IMR-90 (cell line): Measurements from ENCODE around the gene MAPK11. TPM values are rescaled to one million over a fixed set of nuclear protein-coding genes. Genes with fewer than 3 reads are reported as not detected.

Experiments used
- ATAC-seq: fragments of 200-7000 bp; cut with Tn5 transposase; 2 replicates; pipeline ENCODE4 v1.9.1; 2020; ENCODE audit warnings: low read depth, mild to moderate bottlenecking, moderate library complexity
- BruUV-seq: library from RNA; stranded (reverse); fragments of 400-500 nt; replicated peaks from 2 replicates; lab custom pipeline; 2021; lab: Mats Ljungman, UMichigan
- CTCF ChIA-PET: fragments of 300-600 bp; formaldehyde crosslinking; extraction: SDS; loops from one replicate; lab custom pipeline; 2021; ENCODE audit warnings: antibody characterized with exemption; lab: Yijun Ruan, JAX
- POLR2A ChIA-PET: fragments of 300-600 bp; sonication (Branson Sonifier 250); formaldehyde crosslinking; loops from one replicate; lab custom pipeline; 2022; ENCODE audit warnings: antibody characterized with exemption; ENCODE audit not compliant: unreplicated experiment; lab: Charles Lee
- DNase-seq: peaks from one replicate; pipeline ENCODE4 v3.0.0; 2013
- H2AFZ ChIP-seq: replicated peaks from 2 replicates; pipeline ENCODE3; 2013; ENCODE audit warnings: low read length, mild to moderate bottlenecking; ENCODE audit not compliant: poor library complexity
- H2AK5ac ChIP-seq: 2 replicates; pipeline ENCODE4 v1.6.1; 2013; ENCODE audit warnings: low read depth, low read length, inconsistent platforms
- H2AK9ac ChIP-seq: replicated peaks from 2 replicates; pipeline ENCODE3; 2013; ENCODE audit warnings: mild to moderate bottlenecking, low read depth, low read length, moderate library complexity; ENCODE audit not compliant: poor library complexity
- H2BK120ac ChIP-seq: 2 replicates; pipeline ENCODE4 v1.6.1; 2013; ENCODE audit warnings: low read depth, low read length, inconsistent platforms
- H2BK15ac ChIP-seq: 3 replicates; pipeline ENCODE4 v1.6.1; 2013; ENCODE audit warnings: low read depth, low read length, inconsistent platforms
- H2BK20ac ChIP-seq: 2 replicates; pipeline ENCODE4 v1.6.1; 2013; ENCODE audit warnings: low read depth, mild to moderate bottlenecking, inconsistent platforms, low read length, moderate library complexity
- H2BK5ac ChIP-seq: 2 replicates; pipeline ENCODE4 v1.6.1; 2013; ENCODE audit warnings: mild to moderate bottlenecking, low read depth, low read length, inconsistent platforms; ENCODE audit not compliant: poor library complexity, severe bottlenecking
- H3K14ac ChIP-seq: replicated peaks from 2 replicates; pipeline ENCODE4 v1.6.1; 2013; ENCODE audit warnings: low read depth, low read length, inconsistent platforms
- H3K18ac ChIP-seq: 2 replicates; pipeline ENCODE4 v1.6.1; 2013; ENCODE audit warnings: low read depth, low read length, control low read depth
- H3K23ac ChIP-seq: 2 replicates; pipeline ENCODE4 v1.6.1; 2013; ENCODE audit warnings: low read depth, low read length, inconsistent platforms
- H3K27ac ChIP-seq: 2 replicates; pipeline ENCODE4 v1.5.1; 2013; ENCODE audit warnings: mild to moderate bottlenecking, control low read depth, low read length; ENCODE audit not compliant: insufficient read depth
- H3K27me3 ChIP-seq: 2 replicates; pipeline ENCODE4 v1.6.1; 2013; ENCODE audit warnings: low read length; ENCODE audit not compliant: control insufficient read depth, insufficient read depth
- H3K36me3 ChIP-seq: 2 replicates; pipeline ENCODE4 v1.6.1; 2013; ENCODE audit warnings: low read length, mixed read lengths; ENCODE audit not compliant: control insufficient read depth, insufficient read depth
- H3K4ac ChIP-seq: 2 replicates; pipeline ENCODE4 v1.6.1; 2013; ENCODE audit warnings: low read depth, low read length, inconsistent platforms
- H3K4me1 ChIP-seq: 2 replicates; pipeline ENCODE4 v1.6.1; 2013; ENCODE audit warnings: low read length, mixed read lengths; ENCODE audit not compliant: control insufficient read depth, insufficient read depth
- H3K4me2 ChIP-seq: 2 replicates; pipeline ENCODE4 v1.6.1; 2013; ENCODE audit warnings: low read depth, mild to moderate bottlenecking, control low read depth, low read length, moderate library complexity
- H3K4me3 ChIP-seq: 2 replicates; pipeline ENCODE4 v1.5.1; 2013; ENCODE audit warnings: low read depth, mild to moderate bottlenecking, control low read depth, low read length, moderate library complexity; ENCODE audit not compliant: insufficient read depth
- H3K56ac ChIP-seq: 2 replicates; pipeline ENCODE4 v1.6.1; 2013; ENCODE audit warnings: low read length, inconsistent platforms; ENCODE audit not compliant: insufficient read depth; ENCODE audit errors: extremely low read depth
- H3K79me1 ChIP-seq, 2 experiments: 2 replicates each; pipeline ENCODE4 v1.6.1; 2013; ENCODE audit warnings: low read length in 2 of 2, inconsistent platforms in 1 of 2, low read depth in 1 of 2
- H3K9ac ChIP-seq: 2 replicates; pipeline ENCODE4 v1.6.1; 2013; ENCODE audit warnings: low read depth, low read length, control low read depth
- H3K9me1 ChIP-seq: 2 replicates; pipeline ENCODE4 v1.6.1; 2013; ENCODE audit warnings: low read length, inconsistent platforms; ENCODE audit not compliant: insufficient read depth
- H3K9me3 ChIP-seq: 2 replicates; pipeline ENCODE4 v1.6.1; 2013; ENCODE audit warnings: low read length; ENCODE audit not compliant: control insufficient read depth, insufficient read depth
- H4K20me1 ChIP-seq: 2 replicates; pipeline ENCODE4 v1.6.1; 2013; ENCODE audit warnings: low read length, inconsistent platforms; ENCODE audit not compliant: insufficient read depth
- H4K5ac ChIP-seq: 2 replicates; pipeline ENCODE4 v1.6.1; 2013; ENCODE audit warnings: mild to moderate bottlenecking, low read depth, low read length, control low read depth
- H4K8ac ChIP-seq, 2 experiments: 2 replicates each; pipeline ENCODE4 v1.6.1; 2013; ENCODE audit warnings: low read depth in 2 of 2, low read length in 2 of 2, control low read depth in 1 of 2, inconsistent platforms in 1 of 2
- H4K91ac ChIP-seq: 2 replicates; pipeline ENCODE4 v1.6.1; 2013; ENCODE audit warnings: low read depth, low read length, inconsistent platforms; ENCODE audit not compliant: insufficient read depth
- BHLHE40 ChIP-seq: fragments of 150-350 bp; IDR thresholded peaks from 2 replicates; pipeline ENCODE4 v1.6.1; 2016; ENCODE audit warnings: mild to moderate bottlenecking, low read depth, low read length
- CHD1 ChIP-seq: IDR thresholded peaks from 2 replicates; pipeline ENCODE4 v1.6.1; 2012; ENCODE audit warnings: low read depth, low read length, improper control_type of control experiment
- MXI1 ChIP-seq: IDR thresholded peaks from 2 replicates; pipeline ENCODE4 v1.6.1; 2012; ENCODE audit warnings: low read depth, mild to moderate bottlenecking, low read length, moderate library complexity, borderline replicate concordance
- POLR2A ChIP-seq: IDR thresholded peaks from 2 replicates; pipeline ENCODE4 v1.6.1; 2012; ENCODE audit warnings: mild to moderate bottlenecking, low read depth, low read length
- RCOR1 ChIP-seq: IDR thresholded peaks from 2 replicates; pipeline ENCODE4 v1.6.1; 2012; ENCODE audit warnings: mild to moderate bottlenecking, low read length, improper control_type of control experiment; ENCODE audit not compliant: insufficient replicate concordance
- WGBS, 2 experiments: methylation state at CpG; one replicate each; pipeline versions ENCODE4 v1.1.5 to v1.1.7; 2013; ENCODE audit warnings: missing lambda C conversion rate in 2 of 2; ENCODE audit not compliant: insufficient read length in 1 of 2; ENCODE audit errors: extremely low coverage in 2 of 2; 5-methylcytosine and 5-hydroxymethylcytosine counted together
- dilution Hi-C: fragments of 300-500 bp; cut with HindIII; formaldehyde crosslinking; loops from one replicate; pipeline ENCODE4 v1.14.3; 2018; ENCODE audit warnings: low sequenced_read_pairs; ENCODE audit not compliant: unreplicated experiment
- in situ Hi-C: fragments of 300-500 bp; cut with MboI; formaldehyde crosslinking; loops from 3 replicates; pipeline ENCODE4 v1.14.3; 2019; ENCODE audit warnings: low sequenced_read_pairs, inconsistent platforms, mixed read lengths
- intact Hi-C: fragments of 100-400 bp; cut with micrococcal nuclease; formaldehyde crosslinking; loops from 2 replicates; pipeline ENCODE4 v1.10.0; 2022
- polyA plus RNA-seq, 3 experiments: library from polyadenylated mRNA; depleted of rRNA; stranded (reverse); fragments of >200 nt; gene quantifications; 2 replicates each; pipeline ENCODE4 v1.2.3, GENCODE V29; 2012; ENCODE audit warnings: low replicate concordance in 1 of 3
- total RNA-seq: library from RNA; depleted of rRNA; stranded (reverse); fragments of >200 nt; gene quantifications from 2 replicates; pipeline ENCODE4 v1.2.3, GENCODE V29; 2012
- TF ChIP-seq, protein P1 (sequence below): conservative IDR thresholded peaks from 2 replicates; pipeline ENCODE4 v1.5.1; 2012; ENCODE audit warnings: mild to moderate bottlenecking, low read depth, low read length, improper control_type of control experiment
- TF ChIP-seq, protein P2 (sequence below): fragments of 150-350 bp; IDR thresholded peaks from 2 replicates; pipeline ENCODE4 v1.6.1; 2016; ENCODE audit warnings: low read depth, mild to moderate bottlenecking, low read length, moderate library complexity, borderline replicate concordance

The MAPK11 gene
- total and polyA plus RNA-seq, 2 of the 4 experiments (the other 2 are of a cell fraction) = 8.1 to 14.4 TPM

DNA sequence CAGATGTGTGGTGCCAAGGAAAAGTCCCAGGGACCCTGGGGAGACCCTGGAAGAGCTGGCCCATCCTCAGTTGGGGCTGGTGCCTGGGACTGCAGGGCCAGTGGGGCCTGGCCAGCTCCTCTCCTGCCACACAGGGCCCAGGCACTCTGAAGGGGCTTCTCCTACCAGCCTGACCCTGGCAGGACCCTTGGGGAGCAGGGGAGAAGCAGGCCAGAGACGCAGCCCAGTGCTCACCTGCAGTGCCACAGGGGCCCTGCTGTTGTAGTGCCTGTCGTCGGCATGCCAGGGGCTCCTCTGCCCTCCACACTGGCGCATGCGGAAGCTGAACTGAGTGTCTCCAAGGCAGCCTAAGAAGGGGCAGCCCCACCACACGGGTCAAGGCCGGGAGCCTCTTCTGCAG is 47.5 kb upstream of the MAPK11 start:
- Histone ChIP-seq H2AK5ac (no peak overlapping the region), H3K9ac (no peak overlapping the region), H2BK120ac (no peak overlapping the region), H2BK15ac (no peak overlapping the region), H3K9me3 (no peaks in the 10 kb centered on the region), H4K91ac (no peak overlapping the region), H3K4me2 (no peak overlapping the region), H3K4ac (no peak overlapping the region), H3K36me3 (no peaks in the 10 kb centered on the region), H3K9me1 (no peaks in the 10 kb centered on the region), H4K8ac (no peak overlapping the region), H3K4me1 (no peaks in the 10 kb centered on the region), H3K79me1 (no peaks in the 10 kb centered on the region), H3K18ac (no peak overlapping the region), H3K4me3 (no peak overlapping the region), H2BK5ac (no peak overlapping the region), H4K20me1 (no peaks in the 10 kb centered on the region), H2BK20ac (no peak overlapping the region), H2AK9ac (no peak overlapping the region), H3K14ac (no peak overlapping the region), H4K5ac (no peak overlapping the region), H2AFZ (no peak overlapping the region), H3K23ac (no peak overlapping the region), H3K56ac (no peak overlapping the region), H3K27ac (no peak overlapping the region), H3K27me3 (peaks cover 3% of the 10 kb centered on the region; the same call in 1 of the 2 replicates)
- in situ Hi-C loops = no loop called here
- ATAC-seq = no peak
- CTCF ChIA-PET = no interaction called here
- no peak for DNase-seq
- 94% methylated on average over 7 of the region's 7 CpGs; no CpG with 5 or more reads in 1 of the 2 experiments for WGBS, 2 experiments
- POLR2A ChIA-PET = no interaction called here
- BruUV-seq = no TSS peak
- dilution Hi-C loops = no loop called here
- no peak for TF ChIP-seq POLR2A
- no peak for TF ChIP-seq CHD1
- TF ChIP-seq MXI1 = no peak
- TF ChIP-seq, protein P1, sequence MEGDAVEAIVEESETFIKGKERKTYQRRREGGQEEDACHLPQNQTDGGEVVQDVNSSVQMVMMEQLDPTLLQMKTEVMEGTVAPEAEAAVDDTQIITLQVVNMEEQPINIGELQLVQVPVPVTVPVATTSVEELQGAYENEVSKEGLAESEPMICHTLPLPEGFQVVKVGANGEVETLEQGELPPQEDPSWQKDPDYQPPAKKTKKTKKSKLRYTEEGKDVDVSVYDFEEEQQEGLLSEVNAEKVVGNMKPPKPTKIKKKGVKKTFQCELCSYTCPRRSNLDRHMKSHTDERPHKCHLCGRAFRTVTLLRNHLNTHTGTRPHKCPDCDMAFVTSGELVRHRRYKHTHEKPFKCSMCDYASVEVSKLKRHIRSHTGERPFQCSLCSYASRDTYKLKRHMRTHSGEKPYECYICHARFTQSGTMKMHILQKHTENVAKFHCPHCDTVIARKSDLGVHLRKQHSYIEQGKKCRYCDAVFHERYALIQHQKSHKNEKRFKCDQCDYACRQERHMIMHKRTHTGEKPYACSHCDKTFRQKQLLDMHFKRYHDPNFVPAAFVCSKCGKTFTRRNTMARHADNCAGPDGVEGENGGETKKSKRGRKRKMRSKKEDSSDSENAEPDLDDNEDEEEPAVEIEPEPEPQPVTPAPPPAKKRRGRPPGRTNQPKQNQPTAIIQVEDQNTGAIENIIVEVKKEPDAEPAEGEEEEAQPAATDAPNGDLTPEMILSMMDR = no peak
- TF ChIP-seq BHLHE40 = no peak
- no peak for TF ChIP-seq RCOR1
- TF ChIP-seq, protein P2, sequence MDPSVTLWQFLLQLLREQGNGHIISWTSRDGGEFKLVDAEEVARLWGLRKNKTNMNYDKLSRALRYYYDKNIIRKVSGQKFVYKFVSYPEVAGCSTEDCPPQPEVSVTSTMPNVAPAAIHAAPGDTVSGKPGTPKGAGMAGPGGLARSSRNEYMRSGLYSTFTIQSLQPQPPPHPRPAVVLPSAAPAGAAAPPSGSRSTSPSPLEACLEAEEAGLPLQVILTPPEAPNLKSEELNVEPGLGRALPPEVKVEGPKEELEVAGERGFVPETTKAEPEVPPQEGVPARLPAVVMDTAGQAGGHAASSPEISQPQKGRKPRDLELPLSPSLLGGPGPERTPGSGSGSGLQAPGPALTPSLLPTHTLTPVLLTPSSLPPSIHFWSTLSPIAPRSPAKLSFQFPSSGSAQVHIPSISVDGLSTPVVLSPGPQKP = no peak
- intact Hi-C loops = no loop called here
